IPS DF 4.7 (cell line): Measurements from ENCODE around the gene UBE2B.

Source experiments
- DNase-seq: peaks from one replicate; pipeline ENCODE4 v3.0.0-alpha.2; 2013; ENCODE audit warnings: low spot score; ENCODE audit errors: extremely low read depth

UBE2B gene

DNA sequence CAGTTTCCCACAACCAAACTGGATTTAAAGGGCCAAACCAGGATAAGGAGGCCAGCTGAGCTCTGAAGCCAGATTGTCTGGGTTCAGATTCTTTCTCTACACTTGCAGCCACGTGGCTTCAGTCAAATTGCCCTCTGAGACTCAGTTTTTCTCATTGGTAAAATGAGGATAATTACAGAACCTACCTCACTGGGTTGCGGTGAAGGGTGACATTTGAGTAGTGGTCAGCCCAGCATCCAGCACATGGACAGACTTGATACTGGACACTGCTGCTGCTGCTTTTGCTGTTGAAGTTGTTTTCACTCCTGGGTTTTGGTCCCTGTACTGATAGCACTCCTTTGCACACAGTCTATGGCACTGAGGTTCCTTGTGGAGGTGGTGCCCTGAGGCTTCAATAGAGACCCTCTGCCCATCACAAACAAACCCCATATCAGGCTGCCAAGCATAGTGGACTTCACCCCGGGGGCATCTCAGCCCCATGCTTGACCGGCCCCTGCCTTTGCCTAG is 66.0 kb downstream of the UBE2B start:
- DNase-seq = no peak

DNA sequence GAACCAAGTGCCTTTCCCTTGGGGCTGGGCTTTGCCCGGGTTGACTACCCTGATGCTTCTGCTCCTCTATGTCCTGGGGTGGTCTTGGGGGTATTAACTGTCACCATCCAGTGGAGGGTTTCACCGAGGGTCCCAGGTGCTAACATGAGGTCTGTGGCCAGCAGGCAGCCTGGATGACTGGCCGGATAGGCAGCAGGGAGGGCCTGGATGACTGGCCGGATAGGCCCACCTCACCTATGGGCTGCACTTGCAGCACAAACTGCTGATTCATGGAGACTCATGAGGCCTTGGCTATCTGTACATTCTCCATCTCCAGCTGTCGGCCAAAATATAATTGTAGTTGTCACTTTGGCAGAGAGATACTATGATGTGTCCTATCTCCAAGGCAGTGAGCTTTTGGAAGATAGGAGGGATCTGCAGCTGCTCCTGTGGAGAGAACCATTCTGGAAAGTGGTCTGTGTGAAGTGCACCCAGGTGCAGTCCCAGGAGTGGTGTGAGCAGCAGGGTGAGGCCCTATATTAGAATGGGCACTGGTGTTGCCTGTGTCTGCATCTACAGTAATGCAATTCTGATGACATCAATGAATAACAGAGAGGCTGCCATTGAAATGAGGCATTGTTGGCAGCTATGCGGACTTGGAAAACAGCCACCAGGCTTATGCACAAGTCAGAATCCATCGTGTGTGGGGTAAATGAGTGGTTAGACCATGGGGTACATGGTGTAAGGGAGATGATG is 66.6 kb downstream of the UBE2B start:
- no peak for DNase-seq

DNA sequence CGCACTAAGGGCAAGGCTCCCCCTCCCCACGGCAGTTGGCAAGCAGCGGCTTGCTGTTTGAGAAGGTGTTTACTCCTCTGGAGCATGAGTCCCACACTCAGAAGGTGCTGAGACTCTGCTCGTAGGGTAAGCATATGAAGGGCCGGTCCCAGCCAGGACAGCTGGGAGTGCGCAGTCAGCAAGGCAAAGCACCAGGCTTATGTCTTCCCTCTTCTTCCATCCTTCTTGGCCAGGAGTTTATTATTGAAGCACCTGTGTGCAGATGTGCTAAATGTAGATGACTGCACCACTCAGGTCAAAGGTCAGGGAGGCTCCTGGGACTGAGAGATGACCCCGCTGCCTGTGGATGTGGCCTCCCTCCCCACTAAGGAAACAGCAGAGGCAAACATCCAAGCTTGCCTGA is 67.4 kb downstream of the UBE2B start:
- no peak for DNase-seq

DNA sequence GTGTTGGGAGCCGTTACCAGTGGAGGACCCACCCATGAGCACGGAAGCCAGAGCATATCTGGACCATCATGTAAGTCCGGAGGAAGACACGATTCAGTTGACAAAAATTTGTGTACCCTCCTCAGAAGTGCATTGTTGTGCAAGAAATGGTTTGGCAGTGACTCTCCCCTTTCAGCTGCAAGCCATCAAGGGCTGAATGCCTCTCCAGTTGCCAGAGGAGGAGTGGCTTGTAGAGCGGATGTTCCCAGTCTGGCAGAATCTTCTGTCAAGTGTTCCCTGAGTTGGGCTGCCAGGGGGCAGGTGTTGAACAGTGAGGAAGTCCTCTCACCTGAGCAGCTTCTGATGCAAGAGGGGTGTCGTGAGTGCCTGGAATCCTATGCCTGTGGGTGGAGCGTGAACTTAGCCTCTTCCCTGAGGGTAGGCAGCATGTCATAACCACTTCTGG is 67.9 kb downstream of the UBE2B start:
- DNase-seq = no peak

DNA sequence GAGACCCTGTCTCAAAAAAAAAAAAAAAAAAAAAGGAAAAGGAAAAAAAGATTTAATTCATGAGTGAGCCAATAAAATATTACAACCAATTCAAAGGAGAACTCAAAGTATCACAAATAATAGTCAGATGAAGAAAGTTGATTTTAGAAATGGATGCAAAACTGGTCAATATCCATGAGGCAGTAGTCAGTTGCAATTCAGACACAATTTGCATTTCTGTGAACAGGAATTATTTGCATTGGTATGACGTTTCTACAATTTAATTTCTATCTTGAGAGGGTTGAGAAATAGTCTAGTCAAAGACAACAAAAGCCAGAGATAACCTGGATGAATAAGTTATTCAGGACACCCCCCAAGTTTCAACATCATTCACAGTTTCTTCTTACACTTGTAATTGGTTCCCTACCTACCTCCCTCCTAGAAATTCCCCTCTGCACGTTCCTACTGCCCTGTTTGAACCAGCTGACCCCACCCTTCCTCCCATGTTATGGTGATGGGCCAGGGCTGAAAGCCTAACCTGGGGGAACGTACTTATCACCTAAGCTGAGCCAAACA is 68.9 kb downstream of the UBE2B start:
- no peak for DNase-seq
